Measurements from ENCODE around the gene RIN3.
A peak's percentile ranks its signal among the peaks of the same experiment; 100 is the strongest.

The RIN3 gene

DNA sequence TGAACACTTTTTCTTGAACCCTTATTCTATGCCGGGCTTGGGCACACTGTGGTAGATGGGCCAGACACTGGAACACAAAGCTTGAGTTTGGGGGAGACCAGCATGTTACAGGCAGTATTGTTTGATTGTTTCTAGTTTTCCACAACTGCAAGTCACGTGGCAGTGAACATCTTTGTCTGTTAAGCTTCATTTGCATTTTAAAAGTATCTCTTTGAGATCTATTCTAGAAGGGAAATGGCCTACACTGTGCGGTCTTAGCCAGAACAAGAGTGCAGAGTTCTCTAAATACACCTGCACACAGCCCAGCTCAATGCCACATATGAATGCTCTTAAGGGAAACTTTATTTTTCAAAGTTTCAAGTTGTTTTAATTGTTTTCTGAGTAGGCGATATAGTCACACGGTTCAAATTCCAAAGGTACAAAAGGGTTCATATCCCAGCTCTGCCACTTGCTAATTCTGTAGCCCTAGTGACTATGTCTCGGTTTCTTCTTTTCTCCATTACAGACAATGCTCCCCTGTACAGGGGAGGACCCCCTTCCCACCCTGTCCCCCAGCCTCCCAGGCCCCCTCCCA, 24.9 kb downstream of the RIN3 start:
- peaks cover 21% of the 10 kb centered on the region for H3K4me1 Mint-ChIP-seq (ENCODE audit: low read depth)

DNA sequence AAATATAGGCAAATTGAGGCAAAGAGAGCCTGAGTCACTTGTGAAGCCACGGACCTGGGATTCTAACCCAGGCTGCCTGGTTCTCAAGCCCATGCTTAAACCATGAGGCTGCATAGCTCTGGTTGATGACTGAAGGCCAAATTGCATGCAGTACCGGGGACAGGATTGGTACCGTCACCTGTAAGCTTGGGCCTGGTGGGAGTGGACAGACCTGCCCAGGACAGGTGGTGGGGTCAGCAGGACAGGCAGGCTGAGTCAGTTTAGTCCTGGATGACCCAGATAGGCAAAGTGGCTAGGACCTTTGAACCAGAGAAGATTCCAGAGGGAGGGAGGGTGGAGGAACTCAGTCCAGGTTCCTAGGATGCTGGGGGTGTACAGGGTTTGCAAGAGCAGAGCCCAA, 25.8 kb downstream of the RIN3 start:
- H3K27ac Mint-ChIP-seq: no peak overlapping the region
- H3K9me3 Mint-ChIP-seq: no peaks in the 10 kb centered on the region
- peaks cover 34% of the 10 kb centered on the region for H3K27me3 Mint-ChIP-seq (ENCODE audit: low read depth)
- no peak for DNase-seq (ENCODE audit: low spot score)
- H3K4me1 Mint-ChIP-seq (ENCODE audit: low read depth): peaks cover 21% of the 10 kb centered on the region
- no peaks in the 10 kb centered on the region for H3K36me3 Mint-ChIP-seq (ENCODE audit: low read depth)
- H3K4me3 Mint-ChIP-seq: no peak overlapping the region

More for the DNA sequence above, 24.9 kb downstream of the RIN3 start:
- DNase-seq (ENCODE audit: low spot score): no peak
- Mint-ChIP-seq H3K27ac (peak overlapping the region; percentile 22), H3K27me3 (ENCODE audit: low read depth) (peaks cover 30% of the 10 kb centered on the region), H3K4me3 (no peak overlapping the region), H3K9me3 (no peaks in the 10 kb centered on the region), H3K36me3 (ENCODE audit: low read depth) (no peaks in the 10 kb centered on the region)

DNA sequence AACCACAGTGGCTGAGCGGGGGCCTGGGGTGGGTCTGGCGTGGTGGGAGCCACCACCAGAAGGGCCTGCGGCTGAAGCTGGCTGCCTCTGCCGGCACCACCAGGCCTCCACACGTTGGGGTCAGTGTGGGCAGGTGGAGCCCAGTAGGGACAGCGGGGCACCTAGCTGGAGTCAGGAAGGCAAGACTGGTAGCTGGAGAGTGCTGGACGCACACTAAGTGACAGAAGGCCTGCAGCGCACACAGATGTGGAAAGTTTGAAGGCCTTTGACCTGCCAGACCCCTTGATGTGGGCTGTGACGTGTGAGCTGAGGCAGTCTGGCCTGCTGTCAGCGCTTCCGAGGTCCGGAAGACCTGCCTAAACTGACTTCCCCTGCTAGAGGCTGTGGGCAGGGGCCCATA, 26.3 kb downstream of the RIN3 start:
- DNase-seq (ENCODE audit: low spot score): no peak
- no peak overlapping the region for H3K4me3 Mint-ChIP-seq

DNA sequence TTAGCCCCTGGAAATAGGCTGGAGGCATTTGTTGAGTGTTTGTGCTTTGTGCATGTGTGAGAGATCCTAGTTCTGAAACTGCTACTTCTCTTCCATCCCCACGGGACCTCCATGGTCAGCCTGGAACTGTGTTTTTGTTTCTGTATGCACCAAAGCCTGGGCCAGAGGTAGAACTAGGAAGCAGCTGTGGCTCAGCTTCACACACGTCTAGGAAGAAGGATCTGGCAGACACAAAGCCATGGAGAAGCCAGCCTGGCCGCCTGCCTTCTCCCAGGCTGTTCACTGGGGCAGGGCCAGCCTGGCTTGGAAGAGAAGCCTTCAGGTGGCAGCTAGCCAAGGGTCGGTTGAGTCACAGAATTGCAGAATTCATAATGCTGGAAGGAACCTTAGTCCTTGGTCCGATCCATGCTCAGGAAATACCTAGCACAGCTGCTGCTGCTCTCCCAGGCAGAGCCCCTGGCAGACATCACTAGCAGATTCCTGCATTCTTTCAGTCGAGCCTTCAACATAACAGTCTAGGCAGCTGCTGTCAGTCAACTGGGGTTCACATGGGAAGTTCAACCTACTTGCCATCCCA, 27.0 kb downstream of the RIN3 start:
- Mint-ChIP-seq H3K36me3 (ENCODE audit: low read depth) (no peaks in the 10 kb centered on the region), H3K4me3 (no peak overlapping the region), H3K27ac (no peak overlapping the region), H3K9me3 (no peaks in the 10 kb centered on the region), H3K4me1 (ENCODE audit: low read depth) (peaks cover 12% of the 10 kb centered on the region), H3K27me3 (ENCODE audit: low read depth) (peaks cover 24% of the 10 kb centered on the region)
- no peak for DNase-seq (ENCODE audit: low spot score)

More for the DNA sequence above, 26.3 kb downstream of the RIN3 start:
- H3K27me3 Mint-ChIP-seq (ENCODE audit: low read depth): peaks cover 30% of the 10 kb centered on the region
- peaks cover 18% of the 10 kb centered on the region for H3K4me1 Mint-ChIP-seq (ENCODE audit: low read depth)
- no peak overlapping the region for H3K27ac Mint-ChIP-seq
- H3K9me3 Mint-ChIP-seq: no peaks in the 10 kb centered on the region
- no peaks in the 10 kb centered on the region for H3K36me3 Mint-ChIP-seq (ENCODE audit: low read depth)

DNA sequence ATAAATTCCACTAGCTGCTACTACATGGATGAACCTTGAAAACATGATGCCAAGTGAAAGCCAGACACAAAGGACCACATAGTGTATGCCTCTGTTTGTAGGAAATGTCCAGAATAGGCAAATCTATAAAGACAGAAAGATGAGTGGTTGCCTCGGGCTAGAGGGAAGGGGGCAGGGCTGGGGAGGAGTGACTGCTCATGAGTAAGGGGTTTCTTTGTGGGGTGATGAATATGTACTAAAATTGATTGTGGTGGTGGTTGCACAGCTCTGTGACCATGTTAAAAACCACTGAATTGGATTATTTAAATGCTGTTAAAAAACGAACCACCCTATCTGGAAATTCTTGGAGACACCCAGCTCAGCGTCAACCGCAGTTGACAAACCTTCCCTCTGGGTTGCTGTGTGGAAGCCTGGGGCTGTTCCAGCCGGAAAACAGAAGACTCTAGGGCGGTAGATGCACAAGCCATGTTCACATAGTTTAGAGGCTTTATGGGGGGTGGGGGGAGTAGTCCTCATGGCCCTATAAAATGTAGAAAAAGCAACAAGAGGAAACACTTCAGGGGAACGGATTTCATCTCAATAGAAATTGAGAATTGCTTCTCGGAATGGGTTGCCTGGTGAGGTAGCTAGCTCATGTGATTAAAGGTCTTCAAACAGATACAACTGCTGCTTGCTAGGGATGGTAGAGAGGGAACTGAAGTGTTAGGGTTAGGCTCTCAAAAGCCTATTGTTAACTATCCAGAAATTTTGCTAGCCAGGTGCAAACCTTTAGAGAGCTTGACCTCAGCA, 29.4 kb downstream of the RIN3 start:
- no peak overlapping the region for H3K4me3 Mint-ChIP-seq

DNA sequence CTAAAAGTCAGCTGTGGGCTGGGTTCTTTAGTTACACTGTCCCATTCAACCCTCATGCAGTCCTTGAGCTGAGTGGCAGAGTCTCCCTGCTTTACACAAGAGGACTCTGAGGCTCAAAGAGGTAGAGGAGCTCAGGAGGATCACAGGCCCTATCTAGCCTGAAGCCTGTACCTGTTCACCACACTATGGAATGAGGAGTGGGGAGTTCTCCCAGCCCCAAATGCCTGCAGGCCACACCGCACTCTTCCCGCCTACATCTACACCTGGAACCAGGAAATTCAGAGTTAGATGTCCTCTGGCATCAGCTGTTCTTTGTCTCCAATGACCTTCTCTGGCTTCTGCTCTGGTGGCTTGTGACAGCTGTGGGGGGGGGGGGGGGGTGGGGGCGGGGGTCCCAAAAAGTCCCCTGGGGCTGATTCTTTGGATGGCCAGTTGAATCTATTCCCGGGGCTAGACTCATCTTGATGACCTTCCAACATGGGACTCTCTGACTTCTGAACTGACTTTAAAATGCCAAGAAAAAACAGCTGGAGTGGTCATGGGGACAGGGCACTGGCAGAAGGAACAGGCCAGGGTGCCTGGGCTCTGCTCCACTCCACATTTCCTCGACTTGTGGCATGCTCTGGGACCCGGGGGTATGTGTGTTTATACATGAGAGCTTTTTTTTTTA, 30.6 kb downstream of the RIN3 start:
- no peak for DNase-seq (ENCODE audit: low spot score)
- Mint-ChIP-seq H3K4me3 (no peak overlapping the region), H3K36me3 (ENCODE audit: low read depth) (no peaks in the 10 kb centered on the region), H3K27ac (no peak overlapping the region), H3K9me3 (no peaks in the 10 kb centered on the region), H3K4me1 (ENCODE audit: low read depth) (peaks cover 2% of the 10 kb centered on the region), H3K27me3 (ENCODE audit: low read depth) (peaks cover 26% of the 10 kb centered on the region)

More for the DNA sequence above, 29.4 kb downstream of the RIN3 start:
- peaks cover 7% of the 10 kb centered on the region for H3K4me1 Mint-ChIP-seq (ENCODE audit: low read depth)
- no peaks in the 10 kb centered on the region for H3K9me3 Mint-ChIP-seq
- peaks cover 21% of the 10 kb centered on the region for H3K27me3 Mint-ChIP-seq (ENCODE audit: low read depth)
- no peak for DNase-seq (ENCODE audit: low spot score)
- H3K27ac Mint-ChIP-seq: no peak overlapping the region
- H3K36me3 Mint-ChIP-seq (ENCODE audit: low read depth): no peaks in the 10 kb centered on the region

DNA sequence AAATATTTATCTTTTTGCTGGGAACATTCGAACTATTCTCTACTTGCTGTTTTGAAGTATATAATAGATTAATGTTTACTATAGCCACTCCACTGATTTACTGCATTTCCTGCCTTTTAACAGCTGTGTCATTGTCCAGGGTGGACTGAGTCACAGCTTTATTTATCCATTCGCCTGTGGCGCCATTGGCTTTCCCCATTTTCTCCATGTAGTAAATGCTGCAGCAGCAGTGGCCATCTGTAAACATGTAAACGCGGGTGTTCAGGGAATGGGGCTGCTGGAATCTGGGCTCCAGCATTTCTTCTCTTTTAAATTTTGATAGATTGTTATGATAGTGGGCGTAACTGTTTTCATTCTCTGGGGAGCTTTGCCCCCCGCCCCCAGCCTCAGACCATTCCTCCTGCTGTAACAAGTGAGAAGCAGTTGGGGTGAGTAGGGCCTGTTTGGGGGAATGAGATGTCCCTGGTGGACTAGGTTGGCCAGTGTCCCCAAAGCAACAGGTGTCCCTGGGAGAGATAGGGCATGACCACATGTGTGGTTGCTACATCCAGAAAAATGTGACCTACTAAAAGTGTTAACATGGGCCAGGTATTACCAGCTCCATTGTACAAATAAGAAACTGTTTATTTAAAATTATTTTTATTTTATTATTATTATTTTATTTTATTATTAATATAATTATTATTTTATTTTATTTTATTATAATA, 32.9 kb downstream of the RIN3 start:
- Mint-ChIP-seq H3K9me3 (no peaks in the 10 kb centered on the region), H3K27me3 (ENCODE audit: low read depth) (peaks cover 37% of the 10 kb centered on the region), H3K36me3 (ENCODE audit: low read depth) (no peaks in the 10 kb centered on the region), H3K4me3 (no peak overlapping the region), H3K4me1 (ENCODE audit: low read depth) (peaks cover 9% of the 10 kb centered on the region), H3K27ac (no peak overlapping the region)
- no peak for DNase-seq (ENCODE audit: low spot score)

DNA sequence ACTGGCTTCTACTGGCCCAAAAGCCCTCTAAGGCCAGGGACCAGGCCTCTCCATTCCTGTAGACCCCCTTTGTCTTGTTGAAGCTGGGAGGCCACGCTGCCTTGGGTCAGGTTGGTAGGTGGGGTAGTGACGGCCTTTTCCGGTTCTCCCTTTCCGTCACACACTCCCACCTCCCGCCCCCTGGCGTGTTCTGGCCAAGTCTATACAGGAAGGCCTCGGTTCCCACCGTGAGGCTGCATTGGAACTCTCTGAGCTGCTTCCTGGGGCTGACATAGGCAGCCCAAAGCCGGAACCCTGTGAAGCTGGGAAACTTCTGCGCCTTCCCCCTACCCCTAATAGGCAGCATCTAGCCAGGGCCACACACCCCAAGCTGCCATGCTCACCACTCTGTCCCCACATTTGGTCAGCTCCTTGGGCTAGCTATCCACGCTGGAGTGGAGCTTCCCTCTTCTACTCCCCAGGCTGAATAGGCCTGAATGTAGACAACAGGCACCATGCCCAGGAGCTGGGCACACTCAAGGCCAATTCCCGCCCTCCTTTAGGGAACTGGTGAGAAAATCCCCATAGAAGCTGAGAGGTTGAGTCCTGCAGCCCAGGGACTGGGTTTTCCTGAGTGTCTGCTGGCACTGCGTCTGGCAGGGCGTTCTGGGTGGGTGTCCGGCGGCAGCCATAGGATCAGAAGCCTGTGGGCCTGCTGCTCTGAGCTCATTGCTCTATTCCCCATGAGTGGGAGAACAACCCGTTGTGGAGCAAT, 35.7 kb downstream of the RIN3 start:
- DNase-seq (ENCODE audit: low spot score): no peak
- Mint-ChIP-seq H3K36me3 (ENCODE audit: low read depth) (no peaks in the 10 kb centered on the region), H3K27ac (no peak overlapping the region), H3K4me1 (ENCODE audit: low read depth) (peaks cover 18% of the 10 kb centered on the region), H3K4me3 (no peak overlapping the region), H3K27me3 (ENCODE audit: low read depth) (peaks cover 41% of the 10 kb centered on the region), H3K9me3 (no peaks in the 10 kb centered on the region)

DNA sequence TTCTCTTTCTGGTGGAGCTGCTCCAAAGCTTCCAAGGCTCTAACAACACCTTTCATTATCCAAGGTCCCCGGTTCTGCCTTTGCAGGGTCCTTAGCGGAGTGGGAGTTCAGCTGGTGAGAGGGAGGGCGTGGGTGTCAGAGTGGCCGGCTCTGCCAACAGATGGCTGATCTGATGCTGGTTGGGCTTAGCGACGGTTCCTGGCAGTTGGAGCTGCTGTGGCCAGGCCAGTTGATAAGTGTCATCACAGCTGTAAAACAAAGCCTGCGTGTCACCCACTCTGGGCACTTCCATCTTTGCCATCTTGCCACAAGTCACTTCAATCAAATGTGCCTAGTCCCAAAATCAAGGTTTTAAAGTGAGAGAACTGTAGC, 36.3 kb downstream of the RIN3 start:
- H3K36me3 Mint-ChIP-seq (ENCODE audit: low read depth): no peaks in the 10 kb centered on the region
- H3K9me3 Mint-ChIP-seq: no peaks in the 10 kb centered on the region
- no peak for DNase-seq (ENCODE audit: low spot score)
- peaks cover 18% of the 10 kb centered on the region for H3K4me1 Mint-ChIP-seq (ENCODE audit: low read depth)
- H3K27ac Mint-ChIP-seq: no peak overlapping the region
- H3K4me3 Mint-ChIP-seq: no peak overlapping the region
- peaks cover 41% of the 10 kb centered on the region for H3K27me3 Mint-ChIP-seq (ENCODE audit: low read depth)

DNA sequence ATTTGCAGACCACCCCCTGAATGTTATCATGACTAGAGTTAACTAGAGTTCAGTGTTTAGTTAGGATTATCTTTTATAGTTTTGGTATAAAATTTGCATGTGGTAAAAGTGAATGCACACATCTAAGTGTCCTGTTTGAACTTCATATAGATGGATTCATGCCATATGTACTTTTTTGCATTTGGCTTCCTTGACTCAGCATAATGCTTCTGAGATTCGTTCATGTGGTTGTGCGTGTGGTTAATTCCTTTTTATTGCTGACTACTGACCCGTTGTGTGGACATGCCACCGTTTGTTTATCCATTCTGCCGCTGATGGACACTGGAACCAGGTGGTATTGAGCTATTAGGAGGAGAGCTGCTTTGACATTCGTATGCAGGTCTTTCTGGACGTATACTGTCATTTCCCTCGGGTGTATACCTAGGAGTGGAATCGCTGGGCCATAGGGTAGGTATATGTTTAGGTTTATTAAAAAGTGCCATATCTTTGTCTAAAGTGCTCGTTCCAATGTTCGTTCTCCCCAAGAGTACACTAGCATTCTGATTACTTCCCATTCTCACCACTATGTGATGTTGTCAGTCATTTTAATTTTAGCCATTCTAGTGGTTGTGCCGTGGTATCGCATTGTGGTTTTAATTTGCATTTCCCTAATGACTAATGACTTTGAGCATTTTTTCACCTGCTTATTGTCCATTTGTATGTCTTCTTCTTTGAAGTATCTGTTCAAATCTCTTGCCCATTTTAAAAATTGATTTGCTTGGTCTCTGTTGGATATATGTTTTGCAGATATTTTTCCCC, 37.7 kb downstream of the RIN3 start:
- H3K36me3 Mint-ChIP-seq (ENCODE audit: low read depth): no peaks in the 10 kb centered on the region
- no peak for DNase-seq (ENCODE audit: low spot score)
- H3K4me1 Mint-ChIP-seq (ENCODE audit: low read depth): peaks cover 23% of the 10 kb centered on the region
- H3K27me3 Mint-ChIP-seq (ENCODE audit: low read depth): peaks cover 53% of the 10 kb centered on the region
- H3K9me3 Mint-ChIP-seq: no peaks in the 10 kb centered on the region
- no peak overlapping the region for H3K27ac Mint-ChIP-seq
- H3K4me3 Mint-ChIP-seq: no peak overlapping the region

DNA sequence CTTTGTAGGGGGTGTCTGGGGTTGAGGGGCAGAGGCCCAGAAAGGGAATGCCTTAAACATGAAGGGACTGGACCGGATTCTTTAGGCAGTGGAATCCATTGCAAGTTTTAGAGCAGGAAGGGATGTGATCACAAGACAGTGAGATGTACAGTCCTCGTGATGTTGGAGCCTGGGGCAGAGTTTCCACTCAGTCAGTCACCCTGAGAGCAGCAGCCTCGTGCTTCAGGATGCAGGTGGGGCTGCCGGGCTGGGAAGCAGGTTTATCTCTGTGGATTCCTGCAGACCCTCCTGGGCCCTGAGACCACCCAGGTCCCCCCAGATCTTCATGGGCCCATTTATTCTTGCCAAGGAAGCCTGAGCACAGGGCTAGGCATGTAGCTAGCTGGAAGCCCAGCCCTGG, 38.5 kb downstream of the RIN3 start:
- Mint-ChIP-seq H3K27ac (no peak overlapping the region), H3K27me3 (ENCODE audit: low read depth) (peaks cover 57% of the 10 kb centered on the region)

DNA sequence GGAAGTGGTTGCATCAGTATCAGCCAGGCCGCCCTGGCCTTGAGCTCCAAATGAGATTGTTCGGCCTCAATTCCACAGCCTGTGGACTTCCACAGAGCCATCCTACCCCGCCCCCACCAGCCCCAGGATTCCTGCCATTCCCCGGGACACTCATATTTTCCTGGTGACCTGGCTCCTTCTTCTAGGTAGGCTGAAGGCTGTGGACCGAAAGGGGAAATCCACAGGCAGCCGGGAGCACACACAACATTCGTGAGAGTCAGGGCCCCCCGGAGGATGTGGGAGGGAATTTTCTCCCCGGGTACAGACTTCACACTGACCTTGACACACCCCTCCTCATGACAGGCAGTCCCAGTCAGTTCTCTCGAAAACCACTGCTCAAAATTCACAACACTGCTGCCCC, 39.9 kb downstream of the RIN3 start:
- Mint-ChIP-seq H3K4me1 (ENCODE audit: low read depth) (peaks cover 40% of the 10 kb centered on the region), H3K27ac (no peak overlapping the region), H3K27me3 (ENCODE audit: low read depth) (peaks cover 61% of the 10 kb centered on the region), H3K9me3 (no peaks in the 10 kb centered on the region), H3K36me3 (ENCODE audit: low read depth) (no peaks in the 10 kb centered on the region), H3K4me3 (no peak overlapping the region)
- DNase-seq (ENCODE audit: low spot score): no peak

More for the DNA sequence above, 38.5 kb downstream of the RIN3 start:
- Mint-ChIP-seq H3K9me3 (no peaks in the 10 kb centered on the region), H3K4me1 (ENCODE audit: low read depth) (peaks cover 31% of the 10 kb centered on the region), H3K4me3 (no peak overlapping the region), H3K36me3 (ENCODE audit: low read depth) (no peaks in the 10 kb centered on the region)
- no peak for DNase-seq (ENCODE audit: low spot score)

All from T-helper 2 cell treated with Interferon-gamma antibody and Interleukin-4, amounts not matched to agents 5 μg/mL and 100 μg/mL, for 36 hours (primary cell).